Prostate gland (tissue), 2 donors: ENCODE results near the gene LDHAL6B. TPM values are rescaled to one million over a fixed set of nuclear protein-coding genes. Genes with fewer than 3 reads are reported as not detected.

Experiments
- DNase-seq: peaks from one replicate; pipeline ENCODE4 v3.0.0-alpha.2; 2019; ENCODE audit warnings: low spot score
- H3K27ac ChIP-seq, 2 donors: fragments of 200-600 bp; sonication (generic); 2 replicates each; pipeline ENCODE4 v1.5.1; 2017 to 2019
- H3K27me3 ChIP-seq: fragments of 200-600 bp; sonication (generic); replicated peaks from 2 replicates; pipeline ENCODE4 v1.5.1; 2019; ENCODE audit not compliant: insufficient read depth
- H3K36me3 ChIP-seq, 2 donors: fragments of 200-600 bp; sonication (generic); 1 replicate in 1 of 2; 2 replicates in 1 of 2; pipeline versions ENCODE4 v1.5.1 to v1.8.1; 2017 to 2019
- H3K4me1 ChIP-seq: fragments of 200-600 bp; sonication (generic); replicated peaks from 2 replicates; pipeline ENCODE4 v1.5.1; 2019
- H3K4me3 ChIP-seq, 2 donors: fragments of 200-600 bp; sonication (generic); 2 replicates each; pipeline ENCODE4 v1.5.1; 2017 to 2019
- H3K9me3 ChIP-seq: fragments of 200-600 bp; sonication (generic); 2 replicates; pipeline ENCODE4 v1.5.1; 2017
- POLR2A ChIP-seq: fragments of 450-650 bp; IDR thresholded peaks from one replicate; pipeline ENCODE4 v1.6.1; 2016; ENCODE audit warnings: antibody characterized with exemption, mild to moderate bottlenecking
- POLR2AphosphoS5 ChIP-seq: sonication (generic); formaldehyde crosslinking; IDR thresholded peaks from one replicate; pipeline ENCODE4 v1.6.1; 2017; ENCODE audit warnings: antibody characterized with exemption
- WGBS: methylation state at CpG from one replicate; pipeline ENCODE4 v1.1.5; 2018; 5-methylcytosine and 5-hydroxymethylcytosine counted together
- intact Hi-C: fragments of 100-400 bp; cut with DNase I; formaldehyde crosslinking; loops from one replicate; pipeline ENCODE4 v1.14.2; 2022
- total RNA-seq, 2 donors: library from RNA; depleted of rRNA; stranded (reverse); fragments of >200 nt; gene quantifications; one replicate each; pipeline ENCODE4 v1.1.0, GENCODE V29; 2016
- TF ChIP-seq, protein P1 (sequence below), 4 experiments: fragments of 200-600 bp in 2 of 4; fragments of 450-650 bp in 2 of 4; sonication (generic) in 2 of 4; IDR thresholded peaks; 1 replicate in 3 of 4; 2 replicates in 1 of 4; pipeline ENCODE4 v1.5.1; 2016 to 2019; ENCODE audit warnings: antibody characterized with exemption in 4 of 4, mild to moderate bottlenecking in 2 of 4, moderate library complexity in 2 of 4

Gene LDHAL6B
- total RNA-seq, 2 donors from 2014 or later, result 6.0 TPM; not detected in 1

GRCh38 chr15:59172289-59172901, 34.2 kb upstream of the LDHAL6B start:
- no peaks in the 10 kb centered on the region for H3K9me3 ChIP-seq
- no peak for DNase-seq
- H3K36me3 ChIP-seq, result no peaks in the 10 kb centered on the region
- 96% methylated on average over 7 of the region's 7 CpGs for WGBS
- H3K4me3 ChIP-seq, result no peak overlapping the region
- no peak overlapping the region for H3K27ac ChIP-seq
- TF ChIP-seq POLR2A (no peak), POLR2AphosphoS5 (no peak)
- TF ChIP-seq, protein P1, sequence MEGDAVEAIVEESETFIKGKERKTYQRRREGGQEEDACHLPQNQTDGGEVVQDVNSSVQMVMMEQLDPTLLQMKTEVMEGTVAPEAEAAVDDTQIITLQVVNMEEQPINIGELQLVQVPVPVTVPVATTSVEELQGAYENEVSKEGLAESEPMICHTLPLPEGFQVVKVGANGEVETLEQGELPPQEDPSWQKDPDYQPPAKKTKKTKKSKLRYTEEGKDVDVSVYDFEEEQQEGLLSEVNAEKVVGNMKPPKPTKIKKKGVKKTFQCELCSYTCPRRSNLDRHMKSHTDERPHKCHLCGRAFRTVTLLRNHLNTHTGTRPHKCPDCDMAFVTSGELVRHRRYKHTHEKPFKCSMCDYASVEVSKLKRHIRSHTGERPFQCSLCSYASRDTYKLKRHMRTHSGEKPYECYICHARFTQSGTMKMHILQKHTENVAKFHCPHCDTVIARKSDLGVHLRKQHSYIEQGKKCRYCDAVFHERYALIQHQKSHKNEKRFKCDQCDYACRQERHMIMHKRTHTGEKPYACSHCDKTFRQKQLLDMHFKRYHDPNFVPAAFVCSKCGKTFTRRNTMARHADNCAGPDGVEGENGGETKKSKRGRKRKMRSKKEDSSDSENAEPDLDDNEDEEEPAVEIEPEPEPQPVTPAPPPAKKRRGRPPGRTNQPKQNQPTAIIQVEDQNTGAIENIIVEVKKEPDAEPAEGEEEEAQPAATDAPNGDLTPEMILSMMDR (IDR thresholded peaks at IDR 0.05), result no peak
- intact Hi-C loops, result no loop called here
- no peaks in the 10 kb centered on the region for H3K27me3 ChIP-seq
- H3K4me1 ChIP-seq, result peaks cover 7% of the 10 kb centered on the region

- Histone ChIP-seq H3K4me3 (no peak overlapping the region), H3K9me3 (no peaks in the 10 kb centered on the region), H3K27me3 (no peaks in the 10 kb centered on the region), H3K36me3 (no peaks in the 10 kb centered on the region), H3K4me1 (peaks cover 7% of the 10 kb centered on the region), H3K27ac (no peak overlapping the region)
- no peak for DNase-seq
- intact Hi-C loops, result no loop called here
- WGBS, result 97% methylated on average over 5 of the region's 5 CpGs
- TF ChIP-seq, protein P1 (IDR thresholded peaks at IDR 0.05), result no peak
- TF ChIP-seq POLR2AphosphoS5 (no peak), POLR2A (no peak)
Measured at GRCh38 chr15:59173194-59173593, 33.4 kb upstream of the LDHAL6B start.

- DNase-seq, result no peak
- intact Hi-C loops, result no loop called here
- no peaks in the 10 kb centered on the region for H3K9me3 ChIP-seq
- H3K4me3 ChIP-seq, result no peak overlapping the region
- H3K27me3 ChIP-seq, result no peaks in the 10 kb centered on the region
- WGBS, result 88% methylated on average over 12 of the region's 12 CpGs
- H3K27ac ChIP-seq, result peak overlapping the region; percentile 32 to 56
- no peaks in the 10 kb centered on the region for H3K36me3 ChIP-seq
- peaks cover 7% of the 10 kb centered on the region for H3K4me1 ChIP-seq
- TF ChIP-seq, protein P1 (IDR thresholded peaks at IDR 0.05), result no peak
- TF ChIP-seq POLR2A, result no peak
- TF ChIP-seq POLR2AphosphoS5, result no peak
Measured at GRCh38 chr15:59174151-59174834, 32.4 kb upstream of the LDHAL6B start.

DNA sequence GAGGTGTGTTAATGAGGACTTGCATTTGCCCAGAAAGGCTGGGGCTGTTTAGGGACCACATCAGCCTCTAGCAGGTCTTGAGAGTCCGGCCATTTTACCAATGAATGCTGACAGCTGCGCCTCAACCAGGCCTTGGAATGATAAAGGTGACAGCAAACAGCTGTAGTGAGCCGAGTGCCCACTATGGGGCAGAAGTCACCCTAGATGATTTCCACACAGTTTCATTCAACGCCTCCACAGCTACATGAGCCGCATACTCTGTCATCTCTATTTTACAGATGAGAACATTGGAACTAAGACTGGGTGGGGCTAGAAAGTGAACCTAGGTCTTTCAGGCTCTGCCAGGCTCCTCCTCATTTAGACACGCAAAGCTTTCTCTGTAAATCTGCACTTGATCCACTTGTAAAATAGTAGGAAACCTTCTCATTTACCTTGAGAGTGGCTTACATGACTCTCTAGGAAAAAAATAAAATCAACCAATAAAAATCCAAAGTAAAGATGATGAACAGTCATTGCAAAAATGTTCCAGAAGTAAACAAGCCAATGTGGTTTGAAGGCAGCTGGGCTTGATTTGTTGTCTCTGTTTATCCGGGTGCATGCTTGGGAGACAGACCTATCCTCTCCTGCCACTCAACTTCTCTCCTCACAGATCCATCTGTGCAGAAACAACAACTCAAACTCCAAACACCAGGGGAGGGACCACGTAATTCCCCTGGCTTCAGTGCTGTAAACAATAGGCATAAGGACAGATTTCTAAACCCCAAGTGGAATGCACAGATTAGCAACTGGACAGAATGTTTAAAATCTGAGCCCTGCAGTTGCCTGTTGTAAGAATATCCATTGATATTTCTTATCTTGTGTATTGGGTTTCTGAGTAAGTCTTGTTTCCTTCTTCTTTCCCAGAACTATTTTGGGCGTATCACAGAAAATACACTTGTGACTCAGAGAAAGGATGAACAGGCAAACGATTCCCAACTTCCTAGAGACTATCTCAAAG, 31.5 kb upstream of the LDHAL6B start:
- Histone ChIP-seq H3K27ac (peak overlapping the region; percentile 32 to 56), H3K36me3 (no peaks in the 10 kb centered on the region), H3K4me3 (no peak overlapping the region), H3K9me3 (no peaks in the 10 kb centered on the region), H3K27me3 (no peaks in the 10 kb centered on the region), H3K4me1 (no peaks in the 10 kb centered on the region)
- peak; percentile 51 for DNase-seq
- intact Hi-C loops, result no loop called here
- 33% methylated on average over 10 of the region's 10 CpGs for WGBS
- TF ChIP-seq, protein P1 (IDR thresholded peaks at IDR 0.05), result peak in 3 of 4 experiments; percentile 56 to 66 (median 57)
- TF ChIP-seq POLR2A (no peak), POLR2AphosphoS5 (peak; percentile 58)
